ENCODE data around the gene SIGLEC8.
"Not testable (repeated sequence)": the region's sequence is repeated elsewhere in the genome, so short reads cannot be mapped to it uniquely, and the experiment has no call there.

SIGLEC8 gene

GRCh38 chr19:51503896-51504295, 45.6 kb upstream of the SIGLEC8 start:
- H2AFZ ChIP-seq (ENCODE audit: low read depth, low read length), result no peak overlapping the region
- no peak overlapping the region for H3K4me2 ChIP-seq (ENCODE audit: low read length)
- no peak overlapping the region for H3K9ac ChIP-seq (ENCODE audit: low read length)
- no peaks in the 10 kb centered on the region for H3K9me3 ChIP-seq (ENCODE audit: insufficient read depth, low read length)
- TF ChIP-seq EZH2phosphoT487 (IDR thresholded peaks at IDR 0.05; ENCODE audit: low read depth), result no peak
- TF ChIP-seq, protein P1, sequence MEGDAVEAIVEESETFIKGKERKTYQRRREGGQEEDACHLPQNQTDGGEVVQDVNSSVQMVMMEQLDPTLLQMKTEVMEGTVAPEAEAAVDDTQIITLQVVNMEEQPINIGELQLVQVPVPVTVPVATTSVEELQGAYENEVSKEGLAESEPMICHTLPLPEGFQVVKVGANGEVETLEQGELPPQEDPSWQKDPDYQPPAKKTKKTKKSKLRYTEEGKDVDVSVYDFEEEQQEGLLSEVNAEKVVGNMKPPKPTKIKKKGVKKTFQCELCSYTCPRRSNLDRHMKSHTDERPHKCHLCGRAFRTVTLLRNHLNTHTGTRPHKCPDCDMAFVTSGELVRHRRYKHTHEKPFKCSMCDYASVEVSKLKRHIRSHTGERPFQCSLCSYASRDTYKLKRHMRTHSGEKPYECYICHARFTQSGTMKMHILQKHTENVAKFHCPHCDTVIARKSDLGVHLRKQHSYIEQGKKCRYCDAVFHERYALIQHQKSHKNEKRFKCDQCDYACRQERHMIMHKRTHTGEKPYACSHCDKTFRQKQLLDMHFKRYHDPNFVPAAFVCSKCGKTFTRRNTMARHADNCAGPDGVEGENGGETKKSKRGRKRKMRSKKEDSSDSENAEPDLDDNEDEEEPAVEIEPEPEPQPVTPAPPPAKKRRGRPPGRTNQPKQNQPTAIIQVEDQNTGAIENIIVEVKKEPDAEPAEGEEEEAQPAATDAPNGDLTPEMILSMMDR (IDR thresholded peaks at IDR 0.05; ENCODE audit: low read depth, low read length), result no peak
- no peaks in the 10 kb centered on the region for H4K20me1 ChIP-seq (ENCODE audit: insufficient read depth, low read length)
- no peaks in the 10 kb centered on the region for H3K79me2 ChIP-seq (ENCODE audit: low read length)
- 0 out of 2 replicates have a peak, but pooled peaks cover 5% of the 10 kb centered on the region for H3K27me3 ChIP-seq (ENCODE audit: low read depth, low read length)
- H3K27ac ChIP-seq (ENCODE audit: low read length), result no peak overlapping the region
- H3K36me3 ChIP-seq (replicated peaks; ENCODE audit: low read depth, low read length), result no peaks in the 10 kb centered on the region
- H3K4me3 ChIP-seq (ENCODE audit: low read length), result no peak overlapping the region
- H3K4me1 ChIP-seq (ENCODE audit: low read length), result peaks cover 6% of the 10 kb centered on the region

DNA sequence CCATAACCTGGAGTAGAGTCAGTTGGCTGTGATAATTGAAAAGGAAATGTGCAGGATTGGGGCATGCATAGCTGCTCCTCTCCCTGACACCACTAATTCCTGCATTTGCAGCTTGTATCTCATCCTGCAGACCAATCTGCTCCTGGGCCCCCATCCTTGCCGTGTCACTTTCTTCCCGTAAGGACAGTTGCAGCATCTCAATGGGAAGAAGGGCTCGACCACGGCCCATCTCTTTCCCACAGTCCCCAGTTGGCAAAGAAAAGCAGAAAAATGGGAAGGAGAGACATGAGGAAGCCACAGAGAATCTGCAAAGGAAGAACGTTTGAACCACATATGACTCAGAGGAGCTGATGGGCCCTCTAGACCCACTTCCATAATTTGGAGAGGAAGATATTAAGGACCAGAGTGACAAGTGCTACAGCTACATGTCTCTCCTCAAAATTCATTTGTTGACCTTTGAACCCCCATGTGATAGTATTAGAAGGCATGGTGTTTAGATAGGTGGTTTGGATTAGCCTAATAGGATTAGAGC, 45.1 kb upstream of the SIGLEC8 start:
- Histone ChIP-seq H3K4me1 (ENCODE audit: low read length) (peaks cover 6% of the 10 kb centered on the region), H3K27me3 (ENCODE audit: low read depth, low read length) (peaks cover 8% of the 10 kb centered on the region; the same call in 1 of the 2 replicates), H3K9me3 (ENCODE audit: insufficient read depth, low read length) (no peaks in the 10 kb centered on the region), H4K20me1 (ENCODE audit: insufficient read depth, low read length) (no peaks in the 10 kb centered on the region), H3K79me2 (ENCODE audit: low read length) (no peaks in the 10 kb centered on the region), H3K36me3 (replicated peaks; ENCODE audit: low read depth, low read length) (no peaks in the 10 kb centered on the region), H3K9ac (ENCODE audit: low read length) (no peak overlapping the region), H3K4me3 (ENCODE audit: low read length) (no peak overlapping the region), H2AFZ (ENCODE audit: low read depth, low read length) (no peak overlapping the region), H3K4me2 (ENCODE audit: low read length) (no peak overlapping the region), H3K27ac (ENCODE audit: low read length) (no peak overlapping the region)
- TF ChIP-seq EZH2phosphoT487 (IDR thresholded peaks at IDR 0.05; ENCODE audit: low read depth), result no peak
- TF ChIP-seq, protein P1 (IDR thresholded peaks at IDR 0.05; ENCODE audit: low read depth, low read length), result no peak

GRCh38 chr19:51501594-51502263, 43.5 kb upstream of the SIGLEC8 start, which contains the start of gene SIGLEC12:
Gene SIGLEC12 (minus strand): TSS chr19:51501800. CDS start chr19:51501733, 67 bp downstream.
- peaks cover 8% of the 10 kb centered on the region; the same call in 1 of the 2 replicates for H3K27me3 ChIP-seq (ENCODE audit: low read depth, low read length)
- H3K9me3 ChIP-seq (ENCODE audit: insufficient read depth, low read length), result no peaks in the 10 kb centered on the region
- H3K4me2 ChIP-seq (ENCODE audit: low read length), result 0 out of 2 replicates have a peak within 1 kb of the TSS, but pooled peaks have one; percentile 19
- no peak within 1 kb of the TSS for H3K4me3 ChIP-seq (ENCODE audit: low read length)
- peaks cover 6% of the 10 kb centered on the region for H3K4me1 ChIP-seq (ENCODE audit: low read length)
- H3K27ac ChIP-seq (ENCODE audit: low read length), result no peak within 1 kb of the TSS
- H3K79me2 ChIP-seq (ENCODE audit: low read length), result no peaks in the 10 kb centered on the region
- no peak within 1 kb of the TSS for H3K9ac ChIP-seq (ENCODE audit: low read length)
- H2AFZ ChIP-seq (ENCODE audit: low read depth, low read length), result no peak within 1 kb of the TSS; the same call in 1 of the 2 replicates
- TF ChIP-seq, protein P1 (IDR thresholded peaks at IDR 0.05; ENCODE audit: low read depth, low read length), result no peak
- TF ChIP-seq EZH2phosphoT487 (IDR thresholded peaks at IDR 0.05; ENCODE audit: low read depth), result no peak
- no peaks in the 10 kb centered on the region for H4K20me1 ChIP-seq (ENCODE audit: insufficient read depth, low read length)
- H3K36me3 ChIP-seq (replicated peaks; ENCODE audit: low read depth, low read length), result no peaks in the 10 kb centered on the region

- H4K20me1 ChIP-seq (ENCODE audit: insufficient read depth, low read length); H3K4me3 ChIP-seq (ENCODE audit: low read length); H3K9ac ChIP-seq (ENCODE audit: low read length); H3K27ac ChIP-seq (ENCODE audit: low read length); H3K79me2 ChIP-seq (ENCODE audit: low read length); H3K4me2 ChIP-seq (ENCODE audit: low read length); H3K4me1 ChIP-seq (ENCODE audit: low read length); H3K36me3 ChIP-seq (replicated peaks; ENCODE audit: low read depth, low read length); H2AFZ ChIP-seq (ENCODE audit: low read depth, low read length); H3K9me3 ChIP-seq (ENCODE audit: insufficient read depth, low read length): not testable (repeated sequence)
- peaks cover 10% of the 10 kb centered on the region; the same call in 1 of the 2 replicates for H3K27me3 ChIP-seq (ENCODE audit: low read depth, low read length)
These were observed 42.7 kb upstream of the SIGLEC8 start for GRCh38 chr19:51500931-51501330.

All from OCI-LY3 (cell line).